Measurements from ENCODE around the gene ARHGAP19. TPM values are rescaled to one million over a fixed set of nuclear protein-coding genes. Genes with fewer than 3 reads are reported as not detected.

ARHGAP19 gene
- total RNA-seq, 4 donors from 2014 or later: 7.0 to 11.0 (median 8.5) TPM

DNA sequence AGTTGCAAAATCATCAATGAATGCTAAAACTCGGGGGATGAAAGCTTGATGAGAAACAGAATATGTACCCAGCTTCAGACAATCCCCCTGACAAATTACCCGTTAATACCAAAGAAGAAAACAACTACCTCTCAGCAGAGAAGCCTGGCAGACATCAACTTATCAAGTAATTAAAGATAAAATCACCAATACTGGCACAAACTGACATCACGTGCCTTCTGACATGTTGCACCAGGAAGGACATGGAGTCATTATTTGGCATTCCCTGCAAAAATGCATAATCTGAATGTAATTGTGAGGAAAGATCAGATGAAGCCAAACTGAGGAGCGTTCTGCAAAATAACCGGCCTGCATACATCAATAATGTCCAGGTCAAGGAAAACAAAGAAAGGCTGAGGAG lies 114.4 kb downstream of the ARHGAP19 start:
- H3K9me3 ChIP-seq: no peaks in the 10 kb centered on the region
- no peak overlapping the region for H3K4me3 ChIP-seq (replicated peaks in 1 of 3)
- intact Hi-C loops (cut with DNase I): no loop called here
- no peak overlapping the region for H3K27ac ChIP-seq
- no peaks in the 10 kb centered on the region for H3K36me3 ChIP-seq
- DNase-seq: no peak
- WGBS, 2 donors: 67 to 79% methylated on average over 5 of the region's 5 CpGs
- H3K4me1 ChIP-seq: no peaks in the 10 kb centered on the region
- TF ChIP-seq POLR2A (IDR thresholded peaks at IDR 0.05): no peak
- TF ChIP-seq, protein P1, sequence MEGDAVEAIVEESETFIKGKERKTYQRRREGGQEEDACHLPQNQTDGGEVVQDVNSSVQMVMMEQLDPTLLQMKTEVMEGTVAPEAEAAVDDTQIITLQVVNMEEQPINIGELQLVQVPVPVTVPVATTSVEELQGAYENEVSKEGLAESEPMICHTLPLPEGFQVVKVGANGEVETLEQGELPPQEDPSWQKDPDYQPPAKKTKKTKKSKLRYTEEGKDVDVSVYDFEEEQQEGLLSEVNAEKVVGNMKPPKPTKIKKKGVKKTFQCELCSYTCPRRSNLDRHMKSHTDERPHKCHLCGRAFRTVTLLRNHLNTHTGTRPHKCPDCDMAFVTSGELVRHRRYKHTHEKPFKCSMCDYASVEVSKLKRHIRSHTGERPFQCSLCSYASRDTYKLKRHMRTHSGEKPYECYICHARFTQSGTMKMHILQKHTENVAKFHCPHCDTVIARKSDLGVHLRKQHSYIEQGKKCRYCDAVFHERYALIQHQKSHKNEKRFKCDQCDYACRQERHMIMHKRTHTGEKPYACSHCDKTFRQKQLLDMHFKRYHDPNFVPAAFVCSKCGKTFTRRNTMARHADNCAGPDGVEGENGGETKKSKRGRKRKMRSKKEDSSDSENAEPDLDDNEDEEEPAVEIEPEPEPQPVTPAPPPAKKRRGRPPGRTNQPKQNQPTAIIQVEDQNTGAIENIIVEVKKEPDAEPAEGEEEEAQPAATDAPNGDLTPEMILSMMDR (IDR thresholded peaks at IDR 0.05): no peak
- H3K27me3 ChIP-seq: no peaks in the 10 kb centered on the region

DNA sequence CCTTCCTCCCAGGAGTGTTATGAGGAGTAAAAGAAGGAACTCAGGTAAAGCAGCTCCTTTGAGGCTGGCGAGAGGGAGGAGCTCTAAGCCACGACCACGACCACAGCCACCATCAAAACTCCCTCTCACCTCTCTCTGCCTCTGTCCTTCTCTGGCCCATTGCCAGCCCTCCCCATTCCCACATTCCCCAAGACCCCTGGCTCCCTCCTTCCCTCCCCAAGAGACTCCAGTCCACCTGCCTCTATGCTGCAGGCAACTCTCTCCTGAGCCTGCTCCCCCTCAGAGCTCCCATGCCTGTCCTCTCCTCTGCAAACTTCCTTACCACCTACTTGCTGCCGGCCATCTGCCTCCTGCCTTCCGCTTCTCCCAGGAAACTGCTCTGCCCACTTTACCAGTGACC lies 116.2 kb downstream of the ARHGAP19 start:
- no peaks in the 10 kb centered on the region for H3K27me3 ChIP-seq
- no peak overlapping the region for H3K4me3 ChIP-seq (replicated peaks in 1 of 3)
- DNase-seq: no peak
- no peaks in the 10 kb centered on the region for H3K36me3 ChIP-seq
- TF ChIP-seq POLR2A (IDR thresholded peaks at IDR 0.05): no peak
- H3K27ac ChIP-seq: no peak overlapping the region
- 79 to 86% methylated on average over 5 of the region's 5 CpGs for WGBS, 2 donors
- H3K9me3 ChIP-seq: no peaks in the 10 kb centered on the region
- no peaks in the 10 kb centered on the region for H3K4me1 ChIP-seq
- intact Hi-C loops (cut with DNase I): no loop called here

DNA sequence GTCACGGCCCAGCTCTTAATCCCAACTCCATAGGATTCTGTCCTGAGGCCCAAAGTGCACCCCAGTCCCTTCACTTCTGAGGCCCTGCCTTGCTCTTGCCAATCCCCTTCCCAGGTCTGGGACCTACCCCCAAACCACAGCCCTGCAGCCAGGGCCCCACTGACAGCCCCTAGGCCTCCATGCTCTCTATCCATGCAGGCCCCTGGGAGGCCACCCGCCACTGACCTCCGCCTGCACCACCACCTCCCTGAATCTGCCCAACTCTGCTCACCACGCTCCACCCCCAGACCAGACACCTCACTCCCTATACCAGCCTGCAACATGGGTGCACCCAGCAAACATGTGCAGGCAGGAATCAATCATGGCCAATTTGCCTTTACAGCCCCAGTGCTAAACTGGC lies 116.9 kb downstream of the ARHGAP19 start:
- H3K27me3 ChIP-seq: no peaks in the 10 kb centered on the region
- 98 to 99% methylated on average over 4 of the region's 4 CpGs for WGBS, 2 donors

DNA sequence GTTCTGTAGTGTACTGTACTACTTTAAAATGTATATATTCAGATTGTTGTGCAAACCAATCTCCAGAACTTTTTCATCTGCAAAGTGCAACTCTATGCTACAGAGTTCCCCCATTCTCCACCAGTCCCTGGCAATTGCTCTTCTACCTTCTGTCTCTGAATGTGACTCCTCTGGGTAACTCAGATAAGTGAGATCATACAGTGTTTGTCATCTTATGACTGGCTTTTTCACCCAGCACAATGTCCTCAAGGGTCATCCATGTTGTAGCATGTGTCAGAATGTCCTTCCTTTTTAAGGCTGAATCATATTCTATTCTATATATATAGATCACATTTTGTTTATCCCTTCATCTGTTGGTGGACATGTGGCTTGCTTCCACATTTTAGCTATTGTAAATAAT lies 117.5 kb downstream of the ARHGAP19 start:
- intact Hi-C loops (cut with DNase I): no loop called here
- Histone ChIP-seq H3K27me3 (no peaks in the 10 kb centered on the region), H3K4me1 (no peaks in the 10 kb centered on the region), H3K9me3 (no peaks in the 10 kb centered on the region), H3K36me3 (no peaks in the 10 kb centered on the region), H3K27ac (no peak overlapping the region), H3K4me3 (replicated peaks in 1 of 3) (no peak overlapping the region)
- no peak for TF ChIP-seq POLR2A (IDR thresholded peaks at IDR 0.05)
- TF ChIP-seq, protein P1 (IDR thresholded peaks at IDR 0.05): no peak
- DNase-seq: no peak

More for the DNA sequence above, 116.9 kb downstream of the ARHGAP19 start:
- no peaks in the 10 kb centered on the region for H3K4me1 ChIP-seq
- intact Hi-C loops (cut with DNase I): no loop called here
- DNase-seq: no peak
- TF ChIP-seq POLR2A (IDR thresholded peaks at IDR 0.05): no peak
- TF ChIP-seq, protein P1 (IDR thresholded peaks at IDR 0.05): no peak
- H3K27ac ChIP-seq: no peak overlapping the region
- H3K4me3 ChIP-seq (replicated peaks in 1 of 3): no peak overlapping the region
- no peaks in the 10 kb centered on the region for H3K36me3 ChIP-seq
- no peaks in the 10 kb centered on the region for H3K9me3 ChIP-seq

DNA sequence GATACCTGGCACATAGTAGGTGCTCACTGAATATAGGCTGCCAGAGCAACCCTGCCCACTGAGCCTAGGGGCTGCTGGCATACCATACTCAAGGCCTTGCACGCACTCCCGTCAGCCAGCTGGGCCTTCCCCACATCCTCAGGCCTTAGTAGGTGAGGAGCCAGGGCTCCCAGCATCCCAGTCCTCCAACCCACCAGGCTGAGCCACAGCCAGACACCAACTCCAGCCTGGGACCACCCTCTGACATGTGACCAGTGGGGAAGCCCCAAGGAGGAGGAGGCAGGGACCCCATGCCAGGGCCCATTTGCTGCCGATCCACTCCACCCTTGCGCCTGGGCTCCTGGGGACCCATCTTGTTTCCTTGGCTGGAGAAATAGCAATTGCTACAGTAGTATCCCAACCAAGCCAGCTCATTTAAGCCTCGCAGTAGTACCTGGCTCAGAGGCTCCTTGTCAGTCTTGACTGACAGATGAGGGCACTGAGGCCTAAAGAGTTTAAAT lies 118.1 kb downstream of the ARHGAP19 start:
- intact Hi-C loops (cut with DNase I): no loop called here
- Histone ChIP-seq H3K4me1 (no peaks in the 10 kb centered on the region), H3K4me3 (replicated peaks in 1 of 3) (no peak overlapping the region), H3K9me3 (no peaks in the 10 kb centered on the region), H3K36me3 (no peaks in the 10 kb centered on the region), H3K27me3 (no peaks in the 10 kb centered on the region), H3K27ac (no peak overlapping the region)
- 91 to 96% methylated on average over 3 to 5 of the region's 5 CpGs for WGBS, 2 donors
- no peak for DNase-seq
- TF ChIP-seq POLR2A (IDR thresholded peaks at IDR 0.05): no peak

DNA sequence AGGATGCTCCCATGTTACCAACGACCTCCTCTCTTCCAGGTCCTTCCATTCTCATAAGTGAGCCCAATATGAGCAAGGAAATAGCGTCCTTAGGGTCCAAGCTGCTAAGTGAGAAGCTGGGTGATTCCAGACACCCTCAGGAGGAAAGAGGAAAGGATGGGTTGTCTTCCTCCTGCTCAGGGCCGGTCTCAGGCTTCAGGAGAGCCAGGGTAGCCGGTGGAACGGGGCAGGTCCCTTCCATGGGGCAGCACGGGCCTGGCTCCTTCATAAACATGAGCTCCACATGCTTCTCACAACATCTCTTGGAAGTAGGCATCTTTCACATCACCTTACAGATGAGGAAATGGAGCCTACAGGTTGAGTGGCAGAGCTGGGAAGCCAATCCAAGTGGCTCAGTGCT lies 119.4 kb downstream of the ARHGAP19 start:
- 78 to 94% methylated on average over 5 to 6 of the region's 6 CpGs for WGBS, 2 donors
- H3K27ac ChIP-seq: no peak overlapping the region
- intact Hi-C loops (cut with DNase I): no loop called here

More for the DNA sequence above, 119.4 kb downstream of the ARHGAP19 start:
- DNase-seq: no peak
- TF ChIP-seq, protein P1 (IDR thresholded peaks at IDR 0.05): no peak
- no peak for TF ChIP-seq POLR2A (IDR thresholded peaks at IDR 0.05)
- no peak overlapping the region for H3K4me3 ChIP-seq (replicated peaks in 1 of 3)
- H3K27me3 ChIP-seq: no peaks in the 10 kb centered on the region
- H3K36me3 ChIP-seq: no peaks in the 10 kb centered on the region
- H3K4me1 ChIP-seq: no peaks in the 10 kb centered on the region
- no peaks in the 10 kb centered on the region for H3K9me3 ChIP-seq

Small RNAs within 50 kb of the gene (small RNA-seq; reads per million reads assigned to genes)
- not detected for gene RF00017

Other genes starting within 250 kb of the ARHGAP19 start
- gene SLIT1, start 106.7 kb downstream of the ARHGAP19 start, total RNA-seq: under 1 TPM; under 0.01 to 0.78 (median 0.15) TPM
- 1 to 10 TPM; 5.3 to 8.7 (median 6.6) TPM for gene FRAT1, start 26.6 kb upstream of the ARHGAP19 start, total RNA-seq
- gene FRAT2, start 42.1 kb upstream of the ARHGAP19 start, total RNA-seq: 10 to 100 TPM; 19.5 to 23.2 (median 21.8) TPM
- gene RRP12, start 108.7 kb upstream of the ARHGAP19 start, total RNA-seq: 10 to 100 TPM in 3 of 4 donors, 1 to 10 TPM in 1; 8.3 to 27.4 (median 15.0) TPM
- gene PGAM1, start 133.6 kb upstream of the ARHGAP19 start, total RNA-seq: 100 to 1,000 TPM; 157 to 269 (median 191) TPM
- 10 to 100 TPM; 23.6 to 51.1 (median 29.2) TPM for gene EXOSC1, start 153.4 kb upstream of the ARHGAP19 start, total RNA-seq
- gene ZDHHC16, start 153.5 kb upstream of the ARHGAP19 start, total RNA-seq: 10 to 100 TPM; 36.1 to 52.5 (median 36.5) TPM
- 10 to 100 TPM; 64.7 to 85.7 (median 75.2) TPM for gene MMS19, start 205.8 kb upstream of the ARHGAP19 start, total RNA-seq
- 10 to 100 TPM in 3 of 4 donors, 1 to 10 TPM in 1; 7.8 to 27.8 (median 20.0) TPM for gene UBTD1, start 206.3 kb upstream of the ARHGAP19 start, total RNA-seq

Data from thyroid gland (tissue), 4 donors.